Endothelial cell of coronary artery (primary cell): ENCODE data around the gene IL17RD. TPM values are rescaled to one million over a fixed set of nuclear protein-coding genes. Genes with fewer than 3 reads are reported as not detected.

Experiments
- total RNA-seq: library from RNA; depleted of rRNA; stranded (reverse); fragments of >200 nt; gene quantifications from 2 replicates; pipeline ENCODE4 v1.2.3, GENCODE V29; 2014

The IL17RD gene
- 0.90 and 1.2 TPM in 2 replicates for total RNA-seq

GRCh38 chr3:57164657-57165573 lies at the start of gene IL17RD:
Gene IL17RD, minus strand, starts transcription at chr3:57165353. Its CDS starts 67 bp downstream, at chr3:57165286.

GRCh38 chr3:57199895-57200297 lies 34.7 kb upstream of the IL17RD start, which contains the start of gene HESX1:
Gene HESX1, minus strand, starts transcription at chr3:57199978. Its CDS starts 60 bp downstream, at chr3:57199918.

GRCh38 chr3:57060089-57060821 lies 104.9 kb downstream of the IL17RD start, which contains the start of gene SPATA12:
Gene SPATA12, plus strand, starts transcription at chr3:57060664. Its CDS starts 13,031 bp downstream, at chr3:57073695.

Other genes starting within 250 kb of the IL17RD start
- 0.09 and 0.18 TPM in 2 replicates for gene SPATA12, start 104.7 kb downstream of the IL17RD start, total RNA-seq
- 0.18 and 0.19 TPM in 2 replicates for gene HESX1, start 34.6 kb upstream of the IL17RD start, total RNA-seq
- 32.9 and 38.4 TPM in 2 replicates for gene APPL1, start 62.4 kb upstream of the IL17RD start, total RNA-seq
- not detected in 2 replicates for gene ASB14, start 127.3 kb upstream of the IL17RD start, total RNA-seq